ENCODE results near the gene NBPF4.
"Not testable (repeated sequence)": the region's sequence is repeated elsewhere in the genome, so short reads cannot be mapped to it uniquely, and the experiment has no call there.

Gene NBPF4

GRCh38 chr1:108243976-108244375, at the start of gene NBPF4:
TSS of gene NBPF4 (minus strand) at chr1:108244076. CDS start at chr1:108243761, 315 bp downstream.
- not testable (repeated sequence) for DNase-seq

- not testable (repeated sequence) for DNase-seq
Observed at GRCh38 chr1:108282528-108283257, 38.8 kb upstream of the NBPF4 start.

- DNase-seq = not testable (repeated sequence)
Observed at GRCh38 chr1:108272485-108273327, 28.8 kb upstream of the NBPF4 start.

GRCh38 chr1:108267097-108267496, 23.2 kb upstream of the NBPF4 start:
- not testable (repeated sequence) for DNase-seq

GRCh38 chr1:108261967-108262366, 18.1 kb upstream of the NBPF4 start:
- not testable (repeated sequence) for DNase-seq

GRCh38 chr1:108261519-108261918, 17.6 kb upstream of the NBPF4 start:
- not testable (repeated sequence) for DNase-seq

- not testable (repeated sequence) for DNase-seq
Observed at GRCh38 chr1:108260578-108261259, 16.8 kb upstream of the NBPF4 start.

GRCh38 chr1:108255426-108255825, 11.6 kb upstream of the NBPF4 start:
- not testable (repeated sequence) for DNase-seq

GRCh38 chr1:108239426-108239825, 4.5 kb downstream of the NBPF4 start:
- DNase-seq = not testable (repeated sequence)

- not testable (repeated sequence) for DNase-seq
Observed at GRCh38 chr1:108235308-108235707, 8.6 kb downstream of the NBPF4 start.

GRCh38 chr1:108232183-108232582, 11.7 kb downstream of the NBPF4 start:
- not testable (repeated sequence) for DNase-seq

GRCh38 chr1:108229976-108230375, 13.9 kb downstream of the NBPF4 start:
- DNase-seq = not testable (repeated sequence)

GRCh38 chr1:108227772-108228171, 16.1 kb downstream of the NBPF4 start:
- not testable (repeated sequence) for DNase-seq

- DNase-seq = not testable (repeated sequence)
Observed at GRCh38 chr1:108226855-108227254, 17.0 kb downstream of the NBPF4 start.

GRCh38 chr1:108223226-108223625, 20.6 kb downstream of the NBPF4 start:
- not testable (repeated sequence) for DNase-seq

- not testable (repeated sequence) for DNase-seq
Observed at GRCh38 chr1:108217515-108218174, 26.2 kb downstream of the NBPF4 start.

GRCh38 chr1:108217007-108217406, 26.9 kb downstream of the NBPF4 start:
- not testable (repeated sequence) for DNase-seq

- DNase-seq = not testable (repeated sequence)
Observed at GRCh38 chr1:108216028-108216890, 27.6 kb downstream of the NBPF4 start.

GRCh38 chr1:108214641-108215465, 29.0 kb downstream of the NBPF4 start:
- DNase-seq = not testable (repeated sequence)

- no peak for DNase-seq
Observed at GRCh38 chr1:108211014-108211413, 32.9 kb downstream of the NBPF4 start.
